HL-60 (cell line): ENCODE measurements around the gene FADS3.

Source experiments
- DNase-seq, 2 experiments: peaks; one replicate each; pipeline ENCODE4 v3.0.0-alpha.2; 2010 to 2020; ENCODE audit warnings: low read depth in 1 of 2, low spot score in 1 of 2
- H3K27ac ChIP-seq: fragments of 250-450 bp; sonication (Bioruptor Pico); replicated peaks from 2 replicates; pipeline ENCODE4 v1.5.1; 2020; ENCODE audit warnings: mild to moderate bottlenecking, moderate library complexity
- H3K27me3 ChIP-seq: fragments of 250-450 bp; sonication (Bioruptor Pico); 2 replicates; pipeline ENCODE4 v1.5.1; 2021; ENCODE audit warnings: mild to moderate bottlenecking, moderate library complexity; ENCODE audit not compliant: insufficient read depth, poor library complexity, severe bottlenecking
- H3K4me3 ChIP-seq: replicated peaks from 2 replicates; pipeline ENCODE4 v1.5.1; 2011; ENCODE audit warnings: mild to moderate bottlenecking, control low read depth, low read length; ENCODE audit not compliant: insufficient read depth
- GABPA ChIP-seq: IDR thresholded peaks from 2 replicates; pipeline ENCODE4 v1.6.1; 2012; ENCODE audit warnings: low read depth
- POLR2AphosphoS5 ChIP-seq: IDR thresholded peaks from 2 replicates; pipeline ENCODE4 v1.6.1; 2012; ENCODE audit warnings: low read depth
- SPI1 ChIP-seq: IDR thresholded peaks from 2 replicates; pipeline ENCODE4 v1.6.1; 2012; ENCODE audit warnings: low read depth, mild to moderate bottlenecking, borderline replicate concordance
- TF ChIP-seq, protein P1 (sequence below): IDR thresholded peaks from 2 replicates; pipeline ENCODE4 v1.6.1; 2012; ENCODE audit warnings: low read depth; ENCODE audit not compliant: insufficient replicate concordance
- TF ChIP-seq, protein P2 (sequence below): IDR thresholded peaks from one replicate; pipeline ENCODE4 v1.5.1; 2011; ENCODE audit warnings: low read length, control low read depth, inconsistent platforms; ENCODE audit not compliant: insufficient read depth

The FADS3 gene

GRCh38 chr11:61850687-61851086 is 40.7 kb downstream of the FADS3 start:
- DNase-seq, result no peak
- TF ChIP-seq, protein P1, sequence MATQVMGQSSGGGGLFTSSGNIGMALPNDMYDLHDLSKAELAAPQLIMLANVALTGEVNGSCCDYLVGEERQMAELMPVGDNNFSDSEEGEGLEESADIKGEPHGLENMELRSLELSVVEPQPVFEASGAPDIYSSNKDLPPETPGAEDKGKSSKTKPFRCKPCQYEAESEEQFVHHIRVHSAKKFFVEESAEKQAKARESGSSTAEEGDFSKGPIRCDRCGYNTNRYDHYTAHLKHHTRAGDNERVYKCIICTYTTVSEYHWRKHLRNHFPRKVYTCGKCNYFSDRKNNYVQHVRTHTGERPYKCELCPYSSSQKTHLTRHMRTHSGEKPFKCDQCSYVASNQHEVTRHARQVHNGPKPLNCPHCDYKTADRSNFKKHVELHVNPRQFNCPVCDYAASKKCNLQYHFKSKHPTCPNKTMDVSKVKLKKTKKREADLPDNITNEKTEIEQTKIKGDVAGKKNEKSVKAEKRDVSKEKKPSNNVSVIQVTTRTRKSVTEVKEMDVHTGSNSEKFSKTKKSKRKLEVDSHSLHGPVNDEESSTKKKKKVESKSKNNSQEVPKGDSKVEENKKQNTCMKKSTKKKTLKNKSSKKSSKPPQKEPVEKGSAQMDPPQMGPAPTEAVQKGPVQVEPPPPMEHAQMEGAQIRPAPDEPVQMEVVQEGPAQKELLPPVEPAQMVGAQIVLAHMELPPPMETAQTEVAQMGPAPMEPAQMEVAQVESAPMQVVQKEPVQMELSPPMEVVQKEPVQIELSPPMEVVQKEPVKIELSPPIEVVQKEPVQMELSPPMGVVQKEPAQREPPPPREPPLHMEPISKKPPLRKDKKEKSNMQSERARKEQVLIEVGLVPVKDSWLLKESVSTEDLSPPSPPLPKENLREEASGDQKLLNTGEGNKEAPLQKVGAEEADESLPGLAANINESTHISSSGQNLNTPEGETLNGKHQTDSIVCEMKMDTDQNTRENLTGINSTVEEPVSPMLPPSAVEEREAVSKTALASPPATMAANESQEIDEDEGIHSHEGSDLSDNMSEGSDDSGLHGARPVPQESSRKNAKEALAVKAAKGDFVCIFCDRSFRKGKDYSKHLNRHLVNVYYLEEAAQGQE, result no peak
- TF ChIP-seq POLR2AphosphoS5, result no peak
- TF ChIP-seq SPI1, result no peak
- no peak for TF ChIP-seq GABPA
- TF ChIP-seq, protein P2, sequence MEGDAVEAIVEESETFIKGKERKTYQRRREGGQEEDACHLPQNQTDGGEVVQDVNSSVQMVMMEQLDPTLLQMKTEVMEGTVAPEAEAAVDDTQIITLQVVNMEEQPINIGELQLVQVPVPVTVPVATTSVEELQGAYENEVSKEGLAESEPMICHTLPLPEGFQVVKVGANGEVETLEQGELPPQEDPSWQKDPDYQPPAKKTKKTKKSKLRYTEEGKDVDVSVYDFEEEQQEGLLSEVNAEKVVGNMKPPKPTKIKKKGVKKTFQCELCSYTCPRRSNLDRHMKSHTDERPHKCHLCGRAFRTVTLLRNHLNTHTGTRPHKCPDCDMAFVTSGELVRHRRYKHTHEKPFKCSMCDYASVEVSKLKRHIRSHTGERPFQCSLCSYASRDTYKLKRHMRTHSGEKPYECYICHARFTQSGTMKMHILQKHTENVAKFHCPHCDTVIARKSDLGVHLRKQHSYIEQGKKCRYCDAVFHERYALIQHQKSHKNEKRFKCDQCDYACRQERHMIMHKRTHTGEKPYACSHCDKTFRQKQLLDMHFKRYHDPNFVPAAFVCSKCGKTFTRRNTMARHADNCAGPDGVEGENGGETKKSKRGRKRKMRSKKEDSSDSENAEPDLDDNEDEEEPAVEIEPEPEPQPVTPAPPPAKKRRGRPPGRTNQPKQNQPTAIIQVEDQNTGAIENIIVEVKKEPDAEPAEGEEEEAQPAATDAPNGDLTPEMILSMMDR, result no peak
- Histone ChIP-seq H3K4me3 (no peak overlapping the region), H3K27me3 (no peaks in the 10 kb centered on the region), H3K27ac (no peak overlapping the region)

- no peaks in the 10 kb centered on the region for H3K27me3 ChIP-seq
- no peak overlapping the region for H3K27ac ChIP-seq
- no peak overlapping the region for H3K4me3 ChIP-seq
- no peak for DNase-seq
- TF ChIP-seq, protein P2, result no peak
- TF ChIP-seq GABPA (no peak), POLR2AphosphoS5 (no peak), SPI1 (no peak)
- TF ChIP-seq, protein P1, result no peak
These were observed 42.7 kb downstream of the FADS3 start for GRCh38 chr11:61848631-61849030.

- Histone ChIP-seq H3K27me3 (no peaks in the 10 kb centered on the region), H3K4me3 (no peak overlapping the region), H3K27ac (no peak overlapping the region)
- TF ChIP-seq, protein P2, result no peak
- no peak for DNase-seq
These were observed 43.3 kb downstream of the FADS3 start for GRCh38 chr11:61847914-61848581.

- H3K27ac ChIP-seq, result no peak overlapping the region
- H3K4me3 ChIP-seq, result no peak overlapping the region
- no peak for DNase-seq
- TF ChIP-seq, protein P2, result no peak
- TF ChIP-seq, protein P1, result no peak
- no peak for TF ChIP-seq GABPA
- TF ChIP-seq POLR2AphosphoS5, result no peak
- TF ChIP-seq SPI1, result no peak
- no peaks in the 10 kb centered on the region for H3K27me3 ChIP-seq
These were observed 44.9 kb downstream of the FADS3 start for GRCh38 chr11:61846362-61847020.
